IMR-90 (cell line): ENCODE results near the gene GSG1L.

Experiments
- BHLHE40 ChIP-seq: fragments of 150-350 bp; IDR thresholded peaks from 2 replicates; pipeline ENCODE4 v1.6.1; 2016; ENCODE audit warnings: mild to moderate bottlenecking, low read depth, low read length
- CTCF ChIP-seq: conservative IDR thresholded peaks from 2 replicates; pipeline ENCODE4 v1.5.1; 2012; ENCODE audit warnings: mild to moderate bottlenecking, low read depth, low read length, improper control_type of control experiment
- ELK1 ChIP-seq: fragments of 150-350 bp; IDR thresholded peaks from 2 replicates; pipeline ENCODE4 v1.6.1; 2016; ENCODE audit warnings: low read depth, mild to moderate bottlenecking, low read length, moderate library complexity, borderline replicate concordance
- POLR2A ChIP-seq: IDR thresholded peaks from 2 replicates; pipeline ENCODE4 v1.6.1; 2012; ENCODE audit warnings: mild to moderate bottlenecking, low read depth, low read length
- RAD21 ChIP-seq: IDR thresholded peaks from 2 replicates; pipeline ENCODE4 v1.6.1; 2012; ENCODE audit warnings: low read length, improper control_type of control experiment
- SMC3 ChIP-seq: fragments of 150-350 bp; IDR thresholded peaks from 2 replicates; pipeline ENCODE4 v1.6.1; 2016; ENCODE audit warnings: low read depth, mild to moderate bottlenecking, antibody characterized with exemption, low read length, moderate library complexity
- TF ChIP-seq, protein P1 (sequence below): fragments of 150-350 bp; IDR thresholded peaks from 2 replicates; pipeline ENCODE4 v1.6.1; 2017; ENCODE audit warnings: mild to moderate bottlenecking, antibody characterized with exemption, low read length, low read depth

- TF ChIP-seq CTCF = no peak
- no peak for TF ChIP-seq POLR2A
- TF ChIP-seq ELK1 = no peak
- no peak for TF ChIP-seq SMC3
- no peak for TF ChIP-seq BHLHE40
- TF ChIP-seq, protein P1, sequence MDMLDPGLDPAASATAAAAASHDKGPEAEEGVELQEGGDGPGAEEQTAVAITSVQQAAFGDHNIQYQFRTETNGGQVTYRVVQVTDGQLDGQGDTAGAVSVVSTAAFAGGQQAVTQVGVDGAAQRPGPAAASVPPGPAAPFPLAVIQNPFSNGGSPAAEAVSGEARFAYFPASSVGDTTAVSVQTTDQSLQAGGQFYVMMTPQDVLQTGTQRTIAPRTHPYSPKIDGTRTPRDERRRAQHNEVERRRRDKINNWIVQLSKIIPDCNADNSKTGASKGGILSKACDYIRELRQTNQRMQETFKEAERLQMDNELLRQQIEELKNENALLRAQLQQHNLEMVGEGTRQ = no peak
- TF ChIP-seq RAD21 = no peak
Observed at GRCh38 chr16:27924411-27925118, 138.9 kb downstream of the GSG1L start.
